Mucosa of descending colon (tissue), 3 donors: ENCODE results near the gene ATRNL1. TPM values are rescaled to one million over a fixed set of nuclear protein-coding genes. Genes with fewer than 3 reads are reported as not detected.

ENCODE experiments used
- ATAC-seq: fragments of 200-7000 bp; cut with Tn5 transposase; one replicate; pipeline ENCODE4 v1.9.1; 2020; ENCODE audit warnings: mild to moderate bottlenecking, moderate library complexity
- DNase-seq, 3 donors: peaks; one replicate each; pipeline ENCODE4 v3.0.0-alpha.2; 2020
- H3K36me3 ChIP-seq: fragments of 200-600 bp; one replicate; pipeline ENCODE4 v1.8.0; 2021; ENCODE audit warnings: low read depth, mild to moderate bottlenecking
- H3K4me1 ChIP-seq: fragments of 200-600 bp; one replicate; pipeline ENCODE4 v1.8.0; 2021; ENCODE audit warnings: low read depth, mild to moderate bottlenecking
- H3K4me3 ChIP-seq: fragments of 200-600 bp; one replicate; pipeline ENCODE4 v1.8.0; 2021; ENCODE audit warnings: mild to moderate bottlenecking
- H3K9me3 ChIP-seq: fragments of 200-600 bp; one replicate; pipeline ENCODE4 v1.8.0; 2021; ENCODE audit warnings: mild to moderate bottlenecking
- CTCF ChIP-seq: fragments of 200-600 bp; IDR thresholded peaks from one replicate; pipeline ENCODE4 v1.8.0; 2022; ENCODE audit warnings: antibody characterized with exemption, mild to moderate bottlenecking
- intact Hi-C, 2 donors: fragments of 100-400 bp; cut with DNase I in 1 of 2; cut with micrococcal nuclease in 1 of 2; formaldehyde crosslinking; loops; one replicate each; pipeline versions ENCODE4 v1.11.0 to v1.11.1; 2022; cut with DNase I, micrococcal nuclease
- total RNA-seq, 3 donors: library from RNA; stranded (reverse); fragmentation: NEBNext Ultra II Directional in 2 of 3; extraction: Animal tissue kit (Norgen Biotek cat#: 25700) in 2 of 3; gene quantifications; one replicate each; pipeline versions ENCODE4 v1.2.1 to v1.2.4, GENCODE V29; 2021 to 2023
- donor health status: DM: no; HTN: no; CAD: no; lungs with moderate emphysema.
- donor health status: DM: no; HTN: no; CAD: no.
- donor health status: DM: no; HTN: yes; CAD: no.

Gene ATRNL1
- total RNA-seq, 3 donors from 2014 or later, result 0.58 to 61.7 (median 1.8) TPM

GRCh38 chr10:115771755-115772154, 678.6 kb downstream of the ATRNL1 start:
- H3K4me1 ChIP-seq, result no peaks in the 10 kb centered on the region

GRCh38 chr10:115772606-115773005, 679.4 kb downstream of the ATRNL1 start:
- no peaks in the 10 kb centered on the region for H3K4me1 ChIP-seq
- intact Hi-C loops, result no loop called here
- H3K4me3 ChIP-seq, result no peak overlapping the region
- H3K36me3 ChIP-seq, result no peaks in the 10 kb centered on the region
- TF ChIP-seq CTCF, result no peak
- ATAC-seq (no peak), DNase-seq (no peak)
- no peaks in the 10 kb centered on the region for H3K9me3 ChIP-seq

More at GRCh38 chr10:115771755-115772154, 678.6 kb downstream of the ATRNL1 start:
- ATAC-seq (no peak), DNase-seq (no peak)
- no peak overlapping the region for H3K4me3 ChIP-seq
- intact Hi-C loops, result no loop called here
- TF ChIP-seq CTCF, result no peak
- H3K36me3 ChIP-seq, result no peaks in the 10 kb centered on the region
- H3K9me3 ChIP-seq, result no peaks in the 10 kb centered on the region

GRCh38 chr10:115773832-115774231, 680.7 kb downstream of the ATRNL1 start:
- H3K4me3 ChIP-seq, result no peak overlapping the region
- TF ChIP-seq CTCF, result no peak
- intact Hi-C loops, result no loop called here
- no peaks in the 10 kb centered on the region for H3K36me3 ChIP-seq
- no peak for DNase-seq
- H3K4me1 ChIP-seq, result no peaks in the 10 kb centered on the region
- ATAC-seq, result no peak
- no peaks in the 10 kb centered on the region for H3K9me3 ChIP-seq

GRCh38 chr10:115774721-115775120, 681.6 kb downstream of the ATRNL1 start:
- no peaks in the 10 kb centered on the region for H3K9me3 ChIP-seq
- no peak for TF ChIP-seq CTCF
- no peaks in the 10 kb centered on the region for H3K4me1 ChIP-seq
- intact Hi-C loops, result no loop called here
- H3K4me3 ChIP-seq, result no peak overlapping the region
- no peak for ATAC-seq
- no peak for DNase-seq
- H3K36me3 ChIP-seq, result no peaks in the 10 kb centered on the region

GRCh38 chr10:115777646-115778045, 684.5 kb downstream of the ATRNL1 start:
- no peak for TF ChIP-seq CTCF
- Histone ChIP-seq H3K4me3 (no peak overlapping the region), H3K36me3 (no peaks in the 10 kb centered on the region), H3K9me3 (no peaks in the 10 kb centered on the region), H3K4me1 (no peaks in the 10 kb centered on the region)
- DNase-seq, result no peak
- intact Hi-C loops, result no loop called here
- no peak for ATAC-seq

GRCh38 chr10:115790220-115790619, 697.1 kb downstream of the ATRNL1 start:
- DNase-seq (no peak), ATAC-seq (no peak)
- intact Hi-C loops, result no loop called here
- H3K4me1 ChIP-seq, result no peaks in the 10 kb centered on the region
- H3K4me3 ChIP-seq, result no peak overlapping the region
- TF ChIP-seq CTCF, result no peak
- no peaks in the 10 kb centered on the region for H3K36me3 ChIP-seq
- no peaks in the 10 kb centered on the region for H3K9me3 ChIP-seq
